Stimulated activated CD4-positive, alpha-beta T cell treated with anti-CD3 and anti-CD28 coated beads, Interleukin-2, amount 100 ng/mL, for 48 hours (primary cell): ENCODE data around the gene PAFAH1B1.
"Not testable (repeated sequence)": the region's sequence is repeated elsewhere in the genome, so short reads cannot be mapped to it uniquely, and the experiment has no call there.

Experiments used
- DNase-seq, 2 donors: peaks; one replicate each; pipeline ENCODE4 v3.0.0-alpha.2; 2020

The PAFAH1B1 gene

GRCh38 chr17:2594722-2595599, 1.5 kb downstream of the PAFAH1B1 start:
- DNase-seq, result no peak

- no peak for DNase-seq
These were observed 2.3 kb downstream of the PAFAH1B1 start for GRCh38 chr17:2595716-2596115.

DNA sequence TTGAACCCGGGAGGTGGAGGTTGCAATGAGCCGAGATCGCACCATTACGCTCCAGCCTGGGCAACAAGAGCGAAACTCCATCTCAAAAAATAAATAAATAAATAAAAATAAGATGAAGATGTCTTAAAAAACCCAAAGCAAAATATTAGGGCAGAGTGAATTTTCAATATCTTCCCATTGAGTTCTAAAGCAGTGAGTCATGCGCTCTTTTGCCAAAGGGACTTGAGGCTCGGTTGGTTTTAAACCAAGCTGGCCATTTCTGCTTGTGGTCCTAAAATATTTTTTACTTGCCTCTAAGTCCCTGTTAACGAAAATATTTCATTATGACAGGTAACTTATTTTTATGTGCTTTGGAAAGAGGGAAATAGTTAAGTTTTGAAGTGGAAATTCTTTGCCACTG, 4.7 kb downstream of the PAFAH1B1 start:
- no peak for DNase-seq

GRCh38 chr17:2602597-2603017, 9.2 kb downstream of the PAFAH1B1 start:
- no peak for DNase-seq

DNA sequence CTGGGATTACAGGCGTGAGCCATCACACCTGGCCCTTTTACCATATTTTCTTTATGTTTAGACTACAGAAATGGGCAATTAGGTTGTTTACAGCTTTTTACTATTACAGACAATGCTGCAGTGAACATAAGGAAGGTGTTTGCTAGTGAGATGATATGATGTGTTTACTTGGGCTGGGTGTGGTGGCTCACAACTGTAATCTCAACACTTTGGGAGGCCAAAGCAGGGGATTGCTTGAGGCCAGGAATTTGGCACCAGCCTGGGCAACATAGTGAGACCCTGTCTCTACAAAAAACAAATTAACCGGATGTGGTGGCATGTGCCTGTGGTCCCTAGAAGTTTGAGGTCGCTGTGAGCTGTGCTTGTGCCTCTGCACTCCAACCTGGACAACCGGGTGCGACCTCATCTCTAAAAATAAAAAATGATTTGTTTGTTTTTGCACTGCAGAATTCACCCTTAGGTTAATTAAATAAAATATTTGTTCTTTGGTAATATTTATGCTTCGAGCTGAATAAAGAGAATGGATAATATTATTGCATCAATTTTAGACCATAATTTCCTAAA, 15.0 kb downstream of the PAFAH1B1 start:
- no peak for DNase-seq

DNA sequence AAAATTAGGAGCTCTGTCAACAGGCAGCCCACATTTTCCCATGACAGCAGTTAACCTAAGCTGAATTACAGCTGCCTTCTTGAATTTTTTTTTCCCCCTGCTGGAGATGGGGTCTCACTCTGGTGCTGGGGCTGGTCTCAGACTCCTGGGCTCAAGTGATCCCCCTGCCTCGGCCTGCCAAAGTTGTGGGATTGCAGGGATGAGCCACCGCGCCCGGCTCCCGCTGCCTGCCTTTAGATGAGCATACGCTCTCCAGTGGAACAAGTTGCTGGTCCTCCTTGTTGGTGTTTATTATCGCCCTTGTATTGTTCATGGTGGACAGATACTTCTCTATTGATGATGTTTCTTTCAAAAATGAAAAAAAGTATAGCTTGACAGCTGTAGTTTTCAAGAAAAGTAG, 15.6 kb downstream of the PAFAH1B1 start:
- DNase-seq, result no peak

- no peak for DNase-seq
These were observed 17.0 kb downstream of the PAFAH1B1 start for GRCh38 chr17:2610195-2611175.

GRCh38 chr17:2611627-2612026, 18.2 kb downstream of the PAFAH1B1 start:
- DNase-seq, result no peak

- no peak for DNase-seq
These were observed 19.2 kb downstream of the PAFAH1B1 start for GRCh38 chr17:2612630-2613029.

- DNase-seq, result no peak
These were observed 19.8 kb downstream of the PAFAH1B1 start for GRCh38 chr17:2613089-2613808.

DNA sequence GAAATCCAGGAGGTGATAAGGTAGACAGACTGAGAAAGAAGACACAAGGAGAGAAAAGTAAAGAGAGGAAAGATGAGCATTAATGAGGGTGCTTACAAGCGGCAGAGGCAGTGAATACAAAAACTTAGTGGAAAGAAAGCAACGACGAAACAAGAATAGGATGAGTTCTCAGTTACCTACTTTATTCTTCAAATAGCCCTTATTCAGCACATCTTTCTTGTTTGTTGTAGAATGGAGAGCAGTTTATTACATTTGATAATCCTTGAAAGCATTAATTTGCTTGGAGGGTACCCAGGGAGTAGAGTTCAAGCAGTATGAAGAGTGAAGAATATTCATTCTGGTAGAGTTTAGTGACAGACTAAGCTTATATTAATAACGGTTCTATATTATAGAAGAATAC, 22.4 kb downstream of the PAFAH1B1 start:
- DNase-seq, result no peak

DNA sequence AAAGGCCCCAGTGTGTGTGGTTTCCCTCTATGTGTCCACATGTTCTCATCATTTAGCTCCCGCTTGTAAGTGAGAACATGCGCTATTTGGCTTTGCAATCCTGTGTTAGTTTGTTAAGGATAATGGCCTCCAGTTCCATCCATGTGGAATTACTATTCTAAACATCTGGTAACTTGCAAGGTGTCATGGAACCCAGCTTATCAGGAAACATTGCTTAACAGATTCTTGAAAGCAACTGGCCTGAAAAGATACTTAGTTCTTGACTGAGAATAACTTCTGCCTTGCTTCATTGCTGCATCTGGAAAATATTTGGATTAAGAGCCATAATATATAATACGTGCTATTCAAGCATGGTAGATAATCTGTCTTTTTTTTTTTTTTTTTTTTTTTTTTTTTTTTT, 27.8 kb downstream of the PAFAH1B1 start:
- DNase-seq, result no peak

DNA sequence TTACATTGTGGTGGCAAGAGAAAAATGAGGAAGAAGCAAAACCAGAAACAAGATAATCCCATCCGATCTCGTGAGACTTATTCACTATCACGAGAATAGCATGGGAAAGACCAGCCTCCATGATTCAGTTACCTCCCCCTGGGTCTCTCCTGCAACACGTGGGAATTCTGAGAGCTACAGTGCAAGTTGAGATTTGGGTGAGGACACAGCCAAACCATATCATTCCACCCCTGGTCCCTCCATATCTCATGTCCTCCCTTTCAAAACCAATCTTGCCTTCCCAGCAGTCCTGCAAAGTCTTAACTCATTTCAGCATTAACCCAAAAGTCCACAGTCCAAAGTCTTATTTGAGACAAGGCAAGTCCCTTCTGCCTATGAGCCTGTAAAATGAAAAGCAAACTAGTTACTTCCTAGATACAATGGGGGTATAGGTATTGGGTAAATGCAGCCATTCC, 28.5 kb downstream of the PAFAH1B1 start:
- not testable (repeated sequence) for DNase-seq

- not testable (repeated sequence) for DNase-seq
These were observed 29.4 kb downstream of the PAFAH1B1 start for GRCh38 chr17:2622721-2623301.

DNA sequence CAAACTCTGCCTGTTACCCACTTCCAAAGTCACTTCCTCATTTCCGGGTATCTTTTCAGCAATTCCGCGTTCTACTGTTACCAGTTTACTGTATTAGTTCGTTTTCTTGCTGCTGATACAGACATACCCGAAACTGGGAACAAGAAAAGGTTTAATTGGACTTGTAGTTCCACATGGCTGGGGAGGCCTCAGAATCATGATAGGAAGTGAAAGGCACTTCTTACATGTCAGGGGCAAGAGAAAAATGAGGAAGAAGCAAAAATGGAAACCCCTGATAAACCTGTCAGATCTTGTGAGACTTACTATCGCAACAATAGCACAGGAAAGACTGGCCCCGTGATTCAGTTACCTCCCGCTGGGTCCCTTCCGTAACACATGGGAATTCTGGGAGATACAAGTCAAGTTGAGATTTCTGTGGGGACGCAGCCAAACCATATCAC, 30.9 kb downstream of the PAFAH1B1 start:
- DNase-seq, result no peak

GRCh38 chr17:2626626-2627219, 33.3 kb downstream of the PAFAH1B1 start:
- not testable (repeated sequence) for DNase-seq

DNA sequence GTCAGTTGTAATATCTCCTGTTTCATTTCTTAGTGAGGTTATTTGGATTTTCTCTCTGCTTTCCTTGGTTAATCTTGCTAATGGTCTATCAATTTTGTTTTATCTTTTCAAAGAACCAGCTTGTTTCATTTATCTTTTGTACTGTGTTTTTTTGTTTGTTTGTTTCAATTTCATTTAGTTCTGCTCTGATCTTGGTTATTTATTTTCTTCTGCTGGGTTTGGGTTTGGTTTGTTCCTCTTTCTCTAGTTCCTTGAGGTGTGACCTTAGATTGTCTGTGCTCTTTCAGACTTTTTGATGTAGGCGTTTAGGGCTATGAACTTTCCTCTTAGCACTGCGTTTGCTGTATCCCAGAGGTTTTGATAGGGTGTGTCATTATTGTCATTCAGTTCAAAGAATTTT, 35.5 kb downstream of the PAFAH1B1 start:
- DNase-seq, result not testable (repeated sequence)

DNA sequence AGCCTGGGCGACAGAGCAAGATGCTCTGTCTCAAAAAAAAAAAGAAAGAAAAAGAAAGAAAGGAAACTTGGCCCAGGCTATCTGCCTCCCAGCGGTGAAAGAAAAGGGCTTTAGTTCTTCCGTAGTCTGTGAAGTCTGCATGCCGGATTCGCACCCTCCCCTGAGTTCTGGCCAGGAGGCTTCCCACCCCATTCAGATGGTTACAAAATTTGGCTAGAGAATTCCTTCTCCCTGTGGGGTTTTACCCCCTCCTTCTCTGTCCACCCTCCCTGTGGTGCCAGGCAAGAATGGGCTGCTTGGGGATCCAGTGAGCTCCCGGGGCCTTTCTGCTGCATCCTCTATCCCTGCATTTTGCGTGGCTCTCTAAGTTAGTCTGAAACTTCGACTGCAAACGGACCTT, 37.8 kb downstream of the PAFAH1B1 start:
- DNase-seq, result no peak

GRCh38 chr17:2634361-2634960, 41.0 kb downstream of the PAFAH1B1 start:
- no peak for DNase-seq

- DNase-seq, result no peak
These were observed 41.8 kb downstream of the PAFAH1B1 start for GRCh38 chr17:2635241-2635640.

GRCh38 chr17:2635675-2636074, 42.2 kb downstream of the PAFAH1B1 start:
- no peak for DNase-seq
